ENCODE data around the gene PALM. TPM values are rescaled to one million over a fixed set of nuclear protein-coding genes. Genes with fewer than 3 reads are reported as not detected.
A peak's percentile ranks its signal among the peaks of the same experiment; 100 is the strongest.

Gene PALM
- total and polyA plus RNA-seq, 9 of the 15 experiments (the other 6 are each of a cell fraction or from before 2014, with no cell fraction given): 0.04 to 6.6 (median 1.7) TPM

DNA sequence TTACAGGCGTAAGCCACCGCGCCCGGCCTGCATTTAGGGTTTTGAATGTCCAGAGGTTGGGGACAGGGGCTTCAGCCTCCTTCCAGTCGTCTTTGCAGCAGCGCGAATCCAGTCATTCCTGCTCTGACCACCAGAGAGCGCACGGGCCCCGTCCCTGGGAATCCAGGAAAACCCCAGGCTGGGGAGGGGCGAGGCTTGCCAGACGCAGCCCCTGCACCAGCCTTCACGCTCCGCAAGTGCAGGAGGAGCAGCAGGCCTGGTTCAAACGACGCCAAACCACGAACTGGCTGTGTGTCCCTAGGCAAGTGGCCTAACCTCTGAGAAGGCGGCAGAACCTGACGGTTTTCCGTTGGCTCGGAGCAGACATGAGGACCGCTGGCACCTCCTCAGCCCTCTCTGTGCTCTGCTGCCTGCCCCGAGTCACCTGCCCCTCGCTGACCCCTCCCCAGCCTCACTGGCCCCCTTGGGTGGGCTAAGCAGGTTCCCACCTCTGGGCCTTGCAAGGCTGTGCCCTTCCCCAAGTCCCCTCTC lies 43.8 kb upstream of the PALM start (continued):
- TF ChIP-seq ERF (CRISPR knock-in tag; IDR thresholded peaks at IDR 0.05) (no peak), HMGN3 (IDR thresholded peaks at IDR 0.05; ENCODE audit: borderline replicate concordance, extremely low read depth, insufficient read length, low read depth, low read length) (no peak), DDX20 (tag; IDR thresholded peaks at IDR 0.05; ENCODE audit: low read depth) (no peak), CBFA2T2 (conservative IDR thresholded peaks at IDR 0.05) (no peak), PTTG1 (tag; IDR thresholded peaks at IDR 0.05; ENCODE audit: low read depth) (no peak), CBX2 (IDR thresholded peaks at IDR 0.05; ENCODE audit: insufficient read depth, low read length, poor library complexity, severe bottlenecking) (no peak), CHCHD3 (CRISPR knock-in tag; IDR thresholded peaks at IDR 0.05) (no peak), TCF7L2 (IDR thresholded peaks at IDR 0.05; ENCODE audit: low read depth, low read length) (no peak), STAG1 (CRISPR knock-in tag; IDR thresholded peaks at IDR 0.05; ENCODE audit: borderline replicate concordance) (peak; percentile 74), KHSRP (IDR thresholded peaks at IDR 0.05) (no peak), ESRRA (IDR thresholded peaks at IDR 0.05; ENCODE audit: borderline replicate concordance, low read depth) (0 out of 2 replicates have a peak, but pooled peaks have one; percentile 36), ZKSCAN3 (CRISPR knock-in tag; IDR thresholded peaks at IDR 0.05) (no peak), MCM3 (IDR thresholded peaks at IDR 0.05) (no peak), PHTF2 (CRISPR knock-in tag; IDR thresholded peaks at IDR 0.05) (no peak)
- TF ChIP-seq, protein P1, sequence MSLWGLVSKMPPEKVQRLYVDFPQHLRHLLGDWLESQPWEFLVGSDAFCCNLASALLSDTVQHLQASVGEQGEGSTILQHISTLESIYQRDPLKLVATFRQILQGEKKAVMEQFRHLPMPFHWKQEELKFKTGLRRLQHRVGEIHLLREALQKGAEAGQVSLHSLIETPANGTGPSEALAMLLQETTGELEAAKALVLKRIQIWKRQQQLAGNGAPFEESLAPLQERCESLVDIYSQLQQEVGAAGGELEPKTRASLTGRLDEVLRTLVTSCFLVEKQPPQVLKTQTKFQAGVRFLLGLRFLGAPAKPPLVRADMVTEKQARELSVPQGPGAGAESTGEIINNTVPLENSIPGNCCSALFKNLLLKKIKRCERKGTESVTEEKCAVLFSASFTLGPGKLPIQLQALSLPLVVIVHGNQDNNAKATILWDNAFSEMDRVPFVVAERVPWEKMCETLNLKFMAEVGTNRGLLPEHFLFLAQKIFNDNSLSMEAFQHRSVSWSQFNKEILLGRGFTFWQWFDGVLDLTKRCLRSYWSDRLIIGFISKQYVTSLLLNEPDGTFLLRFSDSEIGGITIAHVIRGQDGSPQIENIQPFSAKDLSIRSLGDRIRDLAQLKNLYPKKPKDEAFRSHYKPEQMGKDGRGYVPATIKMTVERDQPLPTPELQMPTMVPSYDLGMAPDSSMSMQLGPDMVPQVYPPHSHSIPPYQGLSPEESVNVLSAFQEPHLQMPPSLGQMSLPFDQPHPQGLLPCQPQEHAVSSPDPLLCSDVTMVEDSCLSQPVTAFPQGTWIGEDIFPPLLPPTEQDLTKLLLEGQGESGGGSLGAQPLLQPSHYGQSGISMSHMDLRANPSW (CRISPR knock-in tag; IDR thresholded peaks at IDR 0.05): no peak
- TF ChIP-seq, protein P2, sequence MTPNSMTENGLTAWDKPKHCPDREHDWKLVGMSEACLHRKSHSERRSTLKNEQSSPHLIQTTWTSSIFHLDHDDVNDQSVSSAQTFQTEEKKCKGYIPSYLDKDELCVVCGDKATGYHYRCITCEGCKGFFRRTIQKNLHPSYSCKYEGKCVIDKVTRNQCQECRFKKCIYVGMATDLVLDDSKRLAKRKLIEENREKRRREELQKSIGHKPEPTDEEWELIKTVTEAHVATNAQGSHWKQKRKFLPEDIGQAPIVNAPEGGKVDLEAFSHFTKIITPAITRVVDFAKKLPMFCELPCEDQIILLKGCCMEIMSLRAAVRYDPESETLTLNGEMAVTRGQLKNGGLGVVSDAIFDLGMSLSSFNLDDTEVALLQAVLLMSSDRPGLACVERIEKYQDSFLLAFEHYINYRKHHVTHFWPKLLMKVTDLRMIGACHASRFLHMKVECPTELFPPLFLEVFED (CRISPR knock-in tag; conservative IDR thresholded peaks at IDR 0.05): no peak
- TF ChIP-seq, protein P3, sequence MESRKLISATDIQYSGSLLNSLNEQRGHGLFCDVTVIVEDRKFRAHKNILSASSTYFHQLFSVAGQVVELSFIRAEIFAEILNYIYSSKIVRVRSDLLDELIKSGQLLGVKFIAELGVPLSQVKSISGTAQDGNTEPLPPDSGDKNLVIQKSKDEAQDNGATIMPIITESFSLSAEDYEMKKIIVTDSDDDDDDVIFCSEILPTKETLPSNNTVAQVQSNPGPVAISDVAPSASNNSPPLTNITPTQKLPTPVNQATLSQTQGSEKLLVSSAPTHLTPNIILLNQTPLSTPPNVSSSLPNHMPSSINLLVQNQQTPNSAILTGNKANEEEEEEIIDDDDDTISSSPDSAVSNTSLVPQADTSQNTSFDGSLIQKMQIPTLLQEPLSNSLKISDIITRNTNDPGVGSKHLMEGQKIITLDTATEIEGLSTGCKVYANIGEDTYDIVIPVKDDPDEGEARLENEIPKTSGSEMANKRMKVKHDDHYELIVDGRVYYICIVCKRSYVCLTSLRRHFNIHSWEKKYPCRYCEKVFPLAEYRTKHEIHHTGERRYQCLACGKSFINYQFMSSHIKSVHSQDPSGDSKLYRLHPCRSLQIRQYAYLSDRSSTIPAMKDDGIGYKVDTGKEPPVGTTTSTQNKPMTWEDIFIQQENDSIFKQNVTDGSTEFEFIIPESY (CRISPR knock-in tag; IDR thresholded peaks at IDR 0.05): peak; percentile 66
- TF ChIP-seq, protein P4, sequence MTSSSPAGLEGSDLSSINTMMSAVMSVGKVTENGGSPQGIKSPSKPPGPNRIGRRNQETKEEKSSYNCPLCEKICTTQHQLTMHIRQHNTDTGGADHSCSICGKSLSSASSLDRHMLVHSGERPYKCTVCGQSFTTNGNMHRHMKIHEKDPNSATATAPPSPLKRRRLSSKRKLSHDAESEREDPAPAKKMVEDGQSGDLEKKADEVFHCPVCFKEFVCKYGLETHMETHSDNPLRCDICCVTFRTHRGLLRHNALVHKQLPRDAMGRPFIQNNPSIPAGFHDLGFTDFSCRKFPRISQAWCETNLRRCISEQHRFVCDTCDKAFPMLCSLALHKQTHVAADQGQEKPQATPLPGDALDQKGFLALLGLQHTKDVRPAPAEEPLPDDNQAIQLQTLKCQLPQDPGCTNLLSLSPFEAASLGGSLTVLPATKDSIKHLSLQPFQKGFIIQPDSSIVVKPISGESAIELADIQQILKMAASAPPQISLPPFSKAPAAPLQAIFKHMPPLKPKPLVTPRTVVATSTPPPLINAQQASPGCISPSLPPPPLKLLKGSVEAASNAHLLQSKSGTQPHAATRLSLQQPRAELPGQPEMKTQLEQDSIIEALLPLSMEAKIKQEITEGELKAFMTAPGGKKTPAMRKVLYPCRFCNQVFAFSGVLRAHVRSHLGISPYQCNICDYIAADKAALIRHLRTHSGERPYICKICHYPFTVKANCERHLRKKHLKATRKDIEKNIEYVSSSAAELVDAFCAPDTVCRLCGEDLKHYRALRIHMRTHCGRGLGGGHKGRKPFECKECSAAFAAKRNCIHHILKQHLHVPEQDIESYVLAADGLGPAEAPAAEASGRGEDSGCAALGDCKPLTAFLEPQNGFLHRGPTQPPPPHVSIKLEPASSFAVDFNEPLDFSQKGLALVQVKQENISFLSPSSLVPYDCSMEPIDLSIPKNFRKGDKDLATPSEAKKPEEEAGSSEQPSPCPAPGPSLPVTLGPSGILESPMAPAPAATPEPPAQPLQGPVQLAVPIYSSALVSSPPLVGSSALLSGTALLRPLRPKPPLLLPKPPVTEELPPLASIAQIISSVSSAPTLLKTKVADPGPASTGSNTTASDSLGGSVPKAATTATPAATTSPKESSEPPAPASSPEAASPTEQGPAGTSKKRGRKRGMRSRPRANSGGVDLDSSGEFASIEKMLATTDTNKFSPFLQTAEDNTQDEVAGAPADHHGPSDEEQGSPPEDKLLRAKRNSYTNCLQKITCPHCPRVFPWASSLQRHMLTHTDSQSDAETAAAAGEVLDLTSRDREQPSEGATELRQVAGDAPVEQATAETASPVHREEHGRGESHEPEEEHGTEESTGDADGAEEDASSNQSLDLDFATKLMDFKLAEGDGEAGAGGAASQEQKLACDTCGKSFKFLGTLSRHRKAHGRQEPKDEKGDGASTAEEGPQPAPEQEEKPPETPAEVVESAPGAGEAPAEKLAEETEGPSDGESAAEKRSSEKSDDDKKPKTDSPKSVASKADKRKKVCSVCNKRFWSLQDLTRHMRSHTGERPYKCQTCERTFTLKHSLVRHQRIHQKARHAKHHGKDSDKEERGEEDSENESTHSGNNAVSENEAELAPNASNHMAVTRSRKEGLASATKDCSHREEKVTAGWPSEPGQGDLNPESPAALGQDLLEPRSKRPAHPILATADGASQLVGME (CRISPR knock-in tag; IDR thresholded peaks at IDR 0.05): no peak

Data from K562 (cell line).